CD14-positive monocyte (primary cell): ENCODE data around the gene RBL1. TPM values are rescaled to one million over a fixed set of nuclear protein-coding genes. Genes with fewer than 3 reads are reported as not detected.

Source experiments
- DNase-seq, 3 donors: peaks; one replicate each; pipeline ENCODE4 v3.0.0-alpha.2; 2011 to 2022
- H2AFZ ChIP-seq: 2 replicates; pipeline ENCODE4 v1.6.0; 2012; ENCODE audit warnings: mild to moderate bottlenecking, low read depth, low read length, inconsistent platforms; ENCODE audit not compliant: insufficient read depth, poor library complexity, severe bottlenecking
- H3K27ac ChIP-seq, 2 donors: 1 replicate in 1 of 2; 2 replicates in 1 of 2; pipeline ENCODE4 v1.5.1; 2012 to 2013; ENCODE audit warnings: low read length in 2 of 2, control low read depth in 1 of 2, inconsistent platforms in 1 of 2, low read depth in 1 of 2, mild to moderate bottlenecking in 1 of 2
- H3K27me3 ChIP-seq, 2 donors: one replicate each; pipeline versions ENCODE4 v1.6.0 to v1.6.1; 2011 to 2013; ENCODE audit warnings: low read length in 2 of 2; ENCODE audit not compliant: control insufficient read depth in 2 of 2, insufficient read depth in 2 of 2
- H3K36me3 ChIP-seq, 2 donors: replicated peaks in 1 of 2; 1 replicate in 1 of 2; 2 replicates in 1 of 2; pipeline versions ENCODE4 v1.5.1 to v1.6.1; 2012 to 2013; ENCODE audit warnings: low read length in 2 of 2, control low read depth in 1 of 2, inconsistent platforms in 1 of 2, mild to moderate bottlenecking in 1 of 2; ENCODE audit not compliant: insufficient read depth in 2 of 2, control insufficient read depth in 1 of 2
- H3K4me1 ChIP-seq, 2 donors: 1 replicate in 1 of 2; 2 replicates in 1 of 2; pipeline versions ENCODE4 v1.5.1 to v1.6.1; 2012 to 2013; ENCODE audit warnings: low read length in 2 of 2, control low read depth in 1 of 2, inconsistent platforms in 1 of 2, mild to moderate bottlenecking in 1 of 2, moderate library complexity in 1 of 2; ENCODE audit not compliant: insufficient read depth in 2 of 2, control insufficient read depth in 1 of 2
- H3K4me2 ChIP-seq: replicated peaks from 2 replicates; pipeline ENCODE3; 2012; ENCODE audit warnings: low read length, moderate library complexity, mild to moderate bottlenecking; ENCODE audit not compliant: poor library complexity, severe bottlenecking; ENCODE audit errors: extremely low read depth
- H3K4me3 ChIP-seq, 3 experiments: fragments of 200-600 bp in 1 of 3; sonication (generic) in 1 of 3; replicated peaks in 1 of 3; 1 replicate in 2 of 3; 2 replicates in 1 of 3; pipeline ENCODE4 v1.5.1; 2011 to 2013; ENCODE audit warnings: low read length in 3 of 3, mild to moderate bottlenecking in 3 of 3, control low read depth in 2 of 3, low read depth in 2 of 3, inconsistent platforms in 1 of 3, moderate library complexity in 1 of 3
- H3K79me2 ChIP-seq: 2 replicates; pipeline ENCODE4 v1.6.0; 2012; ENCODE audit warnings: mild to moderate bottlenecking, control low read depth, inconsistent platforms, low read length, moderate library complexity; ENCODE audit not compliant: insufficient read depth
- H3K9ac ChIP-seq: 2 replicates; pipeline ENCODE4 v1.6.0; 2017; ENCODE audit warnings: low read length, mild to moderate bottlenecking; ENCODE audit not compliant: insufficient read depth, poor library complexity, severe bottlenecking
- H3K9me3 ChIP-seq, 2 donors: replicated peaks in 1 of 2; 1 replicate in 1 of 2; 2 replicates in 1 of 2; pipeline versions ENCODE4 v1.5.1 to v1.6.1; 2012 to 2013; ENCODE audit warnings: low read length in 2 of 2, control low read depth in 1 of 2; ENCODE audit not compliant: control insufficient read depth in 1 of 2, insufficient read depth in 1 of 2
- H4K20me1 ChIP-seq: 2 replicates; pipeline ENCODE4 v1.6.0; 2012; ENCODE audit warnings: mild to moderate bottlenecking, low read length, control low read depth, moderate library complexity; ENCODE audit not compliant: insufficient read depth
- H3K27ac Mint-ChIP-seq, 7 donors: one replicate each; pipeline ENCODE4 v1.8.0; 2020; ENCODE audit warnings: mild to moderate bottlenecking in 7 of 7, mixed read lengths in 7 of 7, moderate library complexity in 6 of 7, inconsistent platforms in 2 of 7
- H3K27me3 Mint-ChIP-seq, 3 donors: one replicate each; pipeline ENCODE4 v1.8.0; 2021 to 2022; ENCODE audit warnings: low read depth in 3 of 3, mild to moderate bottlenecking in 3 of 3, mixed read lengths in 3 of 3, moderate library complexity in 3 of 3, inconsistent platforms in 1 of 3
- H3K36me3 Mint-ChIP-seq, 2 donors: one replicate each; pipeline ENCODE4 v1.8.0; 2020; ENCODE audit warnings: mixed read lengths in 2 of 2, inconsistent platforms in 1 of 2, mild to moderate bottlenecking in 1 of 2
- H3K4me1 Mint-ChIP-seq: one replicate; pipeline ENCODE4 v1.8.0; 2020; ENCODE audit warnings: mild to moderate bottlenecking, mixed read lengths
- H3K4me3 Mint-ChIP-seq, 2 donors: one replicate each; pipeline ENCODE4 v1.8.0; 2020; ENCODE audit warnings: mild to moderate bottlenecking in 2 of 2, mixed read lengths in 2 of 2, moderate library complexity in 1 of 2
- H3K9me3 Mint-ChIP-seq, 7 donors: one replicate each; pipeline ENCODE4 v1.8.0; 2020 to 2022; ENCODE audit warnings: mixed read lengths in 7 of 7, mild to moderate bottlenecking in 6 of 7, moderate library complexity in 6 of 7, inconsistent platforms in 2 of 7
- WGBS: methylation state at CpG from one replicate; pipeline ENCODE4 v1.1.5; 2013; ENCODE audit warnings: missing lambda C conversion rate; ENCODE audit not compliant: insufficient coverage; 5-methylcytosine and 5-hydroxymethylcytosine counted together
- intact Hi-C, 2 donors: fragments of 100-400 bp; cut with micrococcal nuclease; formaldehyde crosslinking; loops; one replicate each; pipeline versions ENCODE4 v1.15.0 to v1.15.1; 2023
- polyA plus RNA-seq, 3 donors: library from polyadenylated mRNA; depleted of rRNA in 1 of 3; unstranded in 2 of 3; stranded (reverse) in 1 of 3; fragments of 300-500 nt in 2 of 3; fragments of >200 nt in 1 of 3; fragmentation: Illumina TruSeq in 2 of 3; gene quantifications; 1 replicate in 2 of 3; 2 replicates in 1 of 3; pipeline ENCODE4 v1.2.3, GENCODE V29; 2012 to 2021
- TF ChIP-seq, protein P1 (sequence below): fragments of 200-600 bp; IDR thresholded peaks from one replicate; pipeline ENCODE4 v1.8.0; 2022; ENCODE audit warnings: antibody characterized with exemption, mild to moderate bottlenecking

The RBL1 gene
- polyA plus RNA-seq, 3 donors, result 1.5 to 3.7 (median 2.4) TPM

- H3K4me1 ChIP-seq, result no peaks in the 10 kb centered on the region
- H3K36me3 Mint-ChIP-seq, result no peaks in the 10 kb centered on the region
- TF ChIP-seq, protein P1, sequence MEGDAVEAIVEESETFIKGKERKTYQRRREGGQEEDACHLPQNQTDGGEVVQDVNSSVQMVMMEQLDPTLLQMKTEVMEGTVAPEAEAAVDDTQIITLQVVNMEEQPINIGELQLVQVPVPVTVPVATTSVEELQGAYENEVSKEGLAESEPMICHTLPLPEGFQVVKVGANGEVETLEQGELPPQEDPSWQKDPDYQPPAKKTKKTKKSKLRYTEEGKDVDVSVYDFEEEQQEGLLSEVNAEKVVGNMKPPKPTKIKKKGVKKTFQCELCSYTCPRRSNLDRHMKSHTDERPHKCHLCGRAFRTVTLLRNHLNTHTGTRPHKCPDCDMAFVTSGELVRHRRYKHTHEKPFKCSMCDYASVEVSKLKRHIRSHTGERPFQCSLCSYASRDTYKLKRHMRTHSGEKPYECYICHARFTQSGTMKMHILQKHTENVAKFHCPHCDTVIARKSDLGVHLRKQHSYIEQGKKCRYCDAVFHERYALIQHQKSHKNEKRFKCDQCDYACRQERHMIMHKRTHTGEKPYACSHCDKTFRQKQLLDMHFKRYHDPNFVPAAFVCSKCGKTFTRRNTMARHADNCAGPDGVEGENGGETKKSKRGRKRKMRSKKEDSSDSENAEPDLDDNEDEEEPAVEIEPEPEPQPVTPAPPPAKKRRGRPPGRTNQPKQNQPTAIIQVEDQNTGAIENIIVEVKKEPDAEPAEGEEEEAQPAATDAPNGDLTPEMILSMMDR, result no peak
- WGBS, result no CpG with 5 or more reads among the region's 2 CpGs
- no peaks in the 10 kb centered on the region for H3K79me2 ChIP-seq
- intact Hi-C loops, result no loop called here
- no peaks in the 10 kb centered on the region for H3K36me3 ChIP-seq
- no peaks in the 10 kb centered on the region for H4K20me1 ChIP-seq
- no peaks in the 10 kb centered on the region for H3K9me3 ChIP-seq
- H3K4me3 Mint-ChIP-seq, result no peak overlapping the region
- no peaks in the 10 kb centered on the region for H3K9me3 Mint-ChIP-seq
- H3K27ac ChIP-seq, result no peak overlapping the region
- no peak overlapping the region for H3K27ac Mint-ChIP-seq
- peaks cover 0 to 1% (median 0%) of the 10 kb centered on the region in 3 donors for H3K27me3 Mint-ChIP-seq
- no peak for DNase-seq
- H3K4me2 ChIP-seq, result no peak overlapping the region
- H3K4me3 ChIP-seq, result no peak overlapping the region
- no peaks in the 10 kb centered on the region for H3K27me3 ChIP-seq
- no peak overlapping the region for H3K9ac ChIP-seq
- no peaks in the 10 kb centered on the region for H3K4me1 Mint-ChIP-seq
- no peak overlapping the region for H2AFZ ChIP-seq
Measured at GRCh38 chr20:37111926-37112455, 16.2 kb upstream of the RBL1 start.

GRCh38 chr20:37108676-37109075 lies 12.9 kb upstream of the RBL1 start:
- H3K79me2 ChIP-seq, result no peaks in the 10 kb centered on the region
- H3K36me3 ChIP-seq, result no peaks in the 10 kb centered on the region
- H4K20me1 ChIP-seq, result no peaks in the 10 kb centered on the region
- H3K4me1 ChIP-seq, result no peaks in the 10 kb centered on the region
- TF ChIP-seq, protein P1, result no peak
- no peak overlapping the region for H3K9ac ChIP-seq
- WGBS, result 100% methylated on average over 4 of the region's 4 CpGs
- peaks cover 0 to 2% (median 1%) of the 10 kb centered on the region in 3 donors for H3K27me3 Mint-ChIP-seq
- no peak overlapping the region for H3K27ac Mint-ChIP-seq
- H3K4me3 Mint-ChIP-seq, result no peak overlapping the region
- no peak for DNase-seq
- H3K27me3 ChIP-seq, result no peaks in the 10 kb centered on the region
- no peak overlapping the region for H3K4me3 ChIP-seq
- H2AFZ ChIP-seq, result no peak overlapping the region
- H3K27ac ChIP-seq, result no peak overlapping the region
- no peak overlapping the region for H3K4me2 ChIP-seq
- no peaks in the 10 kb centered on the region for H3K9me3 Mint-ChIP-seq
- no peaks in the 10 kb centered on the region for H3K9me3 ChIP-seq
- H3K4me1 Mint-ChIP-seq, result no peaks in the 10 kb centered on the region
- intact Hi-C loops, result no loop called here
- H3K36me3 Mint-ChIP-seq, result no peaks in the 10 kb centered on the region
